ENCODE data around the gene SPATA13. TPM values are rescaled to one million over a fixed set of nuclear protein-coding genes. Genes with fewer than 3 reads are reported as not detected.
A peak's percentile ranks its signal among the peaks of the same experiment; 100 is the strongest.

SPATA13 gene
- total RNA-seq, 1 experiment from 2014 or later = 7.7 TPM

DNA sequence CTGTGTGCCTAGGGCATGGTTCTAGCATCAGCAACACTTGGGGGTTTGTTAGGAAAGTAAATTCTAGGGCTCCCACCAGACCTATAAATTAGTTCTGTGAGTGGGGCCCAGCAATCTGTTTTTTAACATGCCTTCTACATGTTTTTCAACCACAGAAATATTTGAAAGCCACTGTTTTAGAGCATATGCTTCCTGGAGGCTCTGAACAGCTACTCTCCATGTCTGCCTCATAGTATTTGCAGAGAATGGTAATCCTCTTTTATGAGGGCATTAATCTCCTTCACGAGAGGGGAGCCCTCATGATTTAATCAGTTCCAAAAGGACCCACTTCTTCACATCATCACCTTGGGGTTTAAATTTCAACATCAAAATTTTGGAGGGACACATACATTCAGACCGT is 6.0 kb downstream of the SPATA13 start:
- DNase-seq (ENCODE audit: low read depth) = no peak

DNA sequence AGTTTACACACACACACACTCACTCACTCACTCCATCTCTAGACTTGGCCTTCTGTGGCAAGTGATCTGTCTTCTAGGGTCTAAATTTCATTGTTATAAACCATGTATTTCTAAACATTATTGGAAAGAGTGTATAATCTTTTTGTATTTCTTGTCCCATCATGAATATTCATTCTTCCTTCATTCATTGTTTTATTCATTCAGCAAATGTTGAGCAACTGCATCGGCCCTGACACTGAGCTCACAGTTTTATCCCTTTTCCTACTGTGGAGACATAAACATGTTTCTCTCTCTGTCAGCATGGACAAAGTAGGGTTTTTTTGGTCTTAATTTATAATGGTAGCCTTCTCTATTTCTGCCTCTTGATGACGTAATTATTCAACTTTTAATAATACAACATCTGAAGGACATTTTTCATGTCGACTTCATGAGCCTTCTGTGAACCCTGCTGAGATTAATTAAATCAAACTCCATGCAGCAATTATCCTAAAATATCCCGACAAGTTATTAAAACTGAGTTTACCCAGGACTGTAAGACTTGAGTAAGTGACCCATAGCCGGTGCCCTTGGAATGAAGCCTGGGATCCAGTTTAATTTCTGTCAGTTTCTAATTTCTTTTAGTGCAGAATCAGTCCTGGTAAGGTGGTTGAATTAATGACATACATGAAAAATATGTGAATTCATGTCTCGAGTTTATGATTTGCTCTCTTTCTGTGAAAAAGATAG is 7.3 kb downstream of the SPATA13 start:
- no peak for DNase-seq (ENCODE audit: low read depth)

DNA sequence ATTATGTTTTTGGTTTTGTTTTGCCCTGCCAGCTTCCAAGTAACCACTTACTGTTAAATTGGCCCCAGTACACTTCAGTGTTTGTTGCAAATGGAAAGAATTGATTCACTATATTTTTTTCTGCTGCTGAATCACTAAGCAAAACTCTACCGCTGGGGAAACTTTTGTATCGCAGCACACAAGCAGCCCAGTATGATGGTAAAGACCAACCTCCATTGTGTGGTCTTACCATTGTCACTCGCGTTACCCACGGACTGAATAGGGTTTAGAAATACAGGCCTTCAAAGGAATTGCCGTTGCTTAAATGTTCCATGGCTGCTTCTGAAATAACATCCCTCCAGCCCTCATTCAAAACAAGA is 7.9 kb downstream of the SPATA13 start:
- DNase-seq (ENCODE audit: low read depth) = no peak

DNA sequence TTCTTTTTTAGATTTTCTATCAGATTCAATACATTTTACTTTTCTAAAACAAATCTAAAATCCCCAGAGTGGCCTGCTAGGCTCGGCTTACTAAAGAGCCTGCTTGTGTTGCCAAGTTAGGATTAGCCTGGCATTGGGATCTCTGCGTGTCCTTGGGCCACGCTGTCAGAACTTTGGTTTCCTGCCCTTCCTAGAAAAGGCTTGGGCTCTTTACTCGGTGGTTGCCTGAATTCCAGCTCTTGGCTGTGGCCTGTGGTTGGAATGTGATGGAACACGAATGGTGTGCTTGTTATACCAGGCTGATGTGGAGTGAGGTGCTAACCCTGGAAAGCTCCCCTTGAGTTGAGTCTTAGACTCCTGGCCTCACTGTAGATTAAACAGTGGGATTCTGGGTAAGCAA is 8.5 kb downstream of the SPATA13 start:
- DNase-seq (ENCODE audit: low read depth) = no peak

DNA sequence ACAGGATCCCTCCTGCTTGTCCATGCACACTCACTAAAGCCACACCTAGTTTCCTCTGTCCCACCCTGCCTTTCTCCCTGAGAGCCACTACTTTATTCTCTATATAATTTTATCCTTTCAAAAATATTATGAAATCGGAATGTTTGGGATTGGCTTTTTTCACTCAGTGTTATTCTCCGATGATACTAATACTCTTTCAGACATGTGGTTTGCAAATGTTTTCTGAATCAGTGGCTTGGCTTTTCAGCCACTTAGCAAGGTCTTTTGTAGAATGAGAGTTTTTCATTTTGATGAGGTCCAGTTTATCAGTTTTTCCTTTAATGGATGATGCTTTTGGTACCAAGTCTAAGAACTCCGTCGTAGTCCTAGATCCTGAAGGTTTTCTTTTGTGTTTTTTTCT is 11.6 kb downstream of the SPATA13 start:
- DNase-seq (ENCODE audit: low read depth) = no peak

DNA sequence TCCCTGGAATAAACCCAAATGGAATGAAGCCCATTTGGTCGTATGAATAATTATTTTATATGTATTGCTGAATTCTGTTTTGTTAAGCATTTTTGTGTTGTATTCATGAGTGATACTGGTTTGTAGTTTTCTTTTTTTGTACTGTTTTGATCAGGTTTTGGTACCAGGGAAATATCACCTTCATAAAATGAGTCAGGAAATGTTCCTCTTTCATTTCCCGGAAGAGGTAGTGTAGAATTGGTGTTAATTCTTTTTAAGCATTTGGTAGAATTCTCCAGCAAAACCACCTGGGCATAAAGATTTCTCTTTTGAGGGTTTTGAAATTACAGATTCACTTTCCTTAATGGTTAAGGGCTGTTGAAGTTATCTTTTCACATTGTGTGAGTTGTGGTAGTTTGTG is 13.3 kb downstream of the SPATA13 start:
- no peak for DNase-seq (ENCODE audit: low read depth)

DNA sequence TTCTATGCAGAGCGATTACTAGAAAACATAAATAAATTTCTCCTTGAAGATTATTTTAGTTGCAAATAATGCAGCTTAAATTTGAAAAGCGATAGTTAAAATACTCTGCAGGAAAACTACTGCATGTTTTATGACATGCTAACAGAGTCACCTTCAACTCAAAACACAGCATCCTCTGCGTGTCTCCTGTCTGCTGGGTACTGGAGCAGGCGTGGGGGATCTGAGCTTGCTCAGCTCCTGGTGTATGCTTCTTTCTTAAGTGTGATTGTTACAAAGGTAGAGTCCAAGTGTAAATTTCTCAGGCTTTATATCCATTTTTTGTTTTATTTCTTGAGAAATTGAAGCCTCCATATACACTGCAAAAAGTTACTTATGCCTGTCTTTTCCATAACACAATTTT is 15.3 kb downstream of the SPATA13 start:
- DNase-seq (ENCODE audit: low read depth) = no peak

DNA sequence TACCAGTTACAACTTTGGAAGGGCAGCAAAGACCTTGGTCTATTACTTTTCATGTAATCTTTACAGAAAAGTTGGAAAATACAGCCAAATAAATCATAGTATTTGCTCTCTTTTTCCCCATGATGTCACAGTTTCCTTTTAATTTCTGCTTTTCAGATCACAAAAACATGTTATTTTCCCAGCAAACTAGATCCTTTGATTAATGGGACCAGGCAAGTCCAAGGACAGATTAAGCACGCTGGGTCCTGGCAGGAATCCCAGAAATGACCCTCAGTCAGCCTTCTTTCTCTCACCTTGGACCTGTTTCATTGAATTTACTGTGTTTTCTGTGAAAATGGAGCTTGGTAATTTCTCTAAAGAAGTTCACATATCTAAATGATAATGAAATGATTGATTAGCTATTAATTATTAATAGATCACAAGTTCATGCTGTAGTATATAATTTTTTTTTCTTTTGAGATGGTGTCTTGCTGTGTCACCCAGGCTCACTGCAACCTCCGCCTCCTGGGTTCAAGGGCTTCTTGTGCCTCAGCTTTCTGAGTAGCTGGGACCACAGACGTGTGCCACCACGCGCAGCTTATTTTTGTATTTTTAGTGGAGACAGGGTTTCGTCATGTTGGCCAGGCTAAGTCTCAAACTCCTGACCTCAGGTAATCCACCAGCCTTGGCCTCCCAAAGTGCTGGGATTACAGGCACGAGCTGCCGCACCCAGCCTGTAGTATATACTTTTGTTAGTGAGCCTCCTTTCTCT is 16.0 kb downstream of the SPATA13 start:
- no peak for DNase-seq (ENCODE audit: low read depth)

DNA sequence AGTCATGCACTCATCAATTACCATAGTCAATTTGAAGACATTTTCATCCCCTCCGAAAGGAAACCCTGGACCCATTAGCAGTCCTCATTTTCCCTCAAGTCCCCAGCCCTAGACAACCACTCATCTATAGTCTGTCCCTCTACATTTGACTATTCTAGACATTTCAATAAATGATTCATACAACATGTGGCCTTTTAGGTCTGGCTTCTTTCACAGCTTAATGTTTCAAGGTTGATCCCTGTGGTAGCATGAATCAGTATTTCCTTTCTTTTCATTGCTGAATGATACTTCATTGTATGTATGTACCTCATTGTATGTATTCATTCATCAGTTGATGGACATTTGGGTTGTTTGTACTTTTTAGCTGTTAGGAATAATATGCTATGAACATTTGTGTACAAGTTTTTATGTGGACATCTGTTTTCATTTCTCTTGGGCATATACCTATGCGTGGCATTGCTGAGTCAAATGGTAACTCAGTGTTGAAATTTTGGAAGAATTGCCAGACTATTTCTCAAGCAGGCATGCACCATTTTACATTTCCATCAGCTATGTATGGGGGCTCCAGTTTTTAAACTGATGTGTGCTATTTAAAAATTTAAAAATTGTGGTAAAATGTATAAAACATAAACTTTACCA is 18.4 kb downstream of the SPATA13 start:
- DNase-seq (ENCODE audit: low read depth) = peak; percentile 69

DNA sequence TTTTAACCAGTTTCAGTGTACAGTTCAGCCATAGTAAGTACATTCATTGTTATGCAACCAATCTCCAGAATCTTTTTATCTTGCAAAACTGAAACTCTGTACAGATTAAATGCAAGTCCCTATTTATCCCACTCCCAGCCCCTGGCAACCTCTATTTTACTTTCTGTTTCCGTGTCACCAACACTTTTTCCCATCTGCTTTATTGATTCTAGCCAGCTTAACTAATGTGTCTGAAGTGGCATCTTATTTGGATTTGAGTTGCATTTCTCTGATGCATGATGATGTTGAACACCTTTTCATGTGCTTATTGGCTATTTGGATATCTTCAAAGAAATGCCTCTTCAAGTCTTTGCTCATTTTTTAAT is 18.9 kb downstream of the SPATA13 start:
- no peak for DNase-seq (ENCODE audit: low read depth)

DNA sequence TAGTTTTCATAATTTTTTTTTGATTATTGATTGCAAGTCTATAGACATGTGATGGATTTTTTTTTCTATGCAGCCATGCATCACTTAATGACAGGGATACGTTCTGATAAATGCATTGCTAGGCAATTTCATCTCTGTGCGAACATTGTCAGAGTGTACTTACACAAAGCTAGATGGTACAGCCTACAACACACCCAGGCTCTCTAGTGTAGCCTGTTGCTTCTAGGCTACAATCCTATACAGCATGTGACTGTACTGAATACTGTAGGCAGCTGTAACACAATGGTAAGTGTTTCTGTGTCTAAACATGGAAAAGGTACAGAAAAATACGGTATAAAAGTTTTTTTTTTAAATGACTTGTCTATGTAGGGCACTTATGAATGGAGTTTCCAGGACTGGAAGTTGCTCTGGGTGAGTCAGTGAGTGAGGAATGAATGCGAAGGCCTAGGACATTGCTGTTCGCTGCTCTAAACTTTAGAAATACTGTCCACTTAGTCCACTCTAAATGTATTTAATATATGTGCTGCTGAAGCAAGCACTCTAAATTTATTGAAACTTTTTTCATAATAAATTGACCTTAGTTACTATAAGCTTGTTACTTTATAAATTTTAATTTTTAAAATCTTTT is 20.3 kb downstream of the SPATA13 start:
- peak; percentile 17 for DNase-seq (ENCODE audit: low read depth)

DNA sequence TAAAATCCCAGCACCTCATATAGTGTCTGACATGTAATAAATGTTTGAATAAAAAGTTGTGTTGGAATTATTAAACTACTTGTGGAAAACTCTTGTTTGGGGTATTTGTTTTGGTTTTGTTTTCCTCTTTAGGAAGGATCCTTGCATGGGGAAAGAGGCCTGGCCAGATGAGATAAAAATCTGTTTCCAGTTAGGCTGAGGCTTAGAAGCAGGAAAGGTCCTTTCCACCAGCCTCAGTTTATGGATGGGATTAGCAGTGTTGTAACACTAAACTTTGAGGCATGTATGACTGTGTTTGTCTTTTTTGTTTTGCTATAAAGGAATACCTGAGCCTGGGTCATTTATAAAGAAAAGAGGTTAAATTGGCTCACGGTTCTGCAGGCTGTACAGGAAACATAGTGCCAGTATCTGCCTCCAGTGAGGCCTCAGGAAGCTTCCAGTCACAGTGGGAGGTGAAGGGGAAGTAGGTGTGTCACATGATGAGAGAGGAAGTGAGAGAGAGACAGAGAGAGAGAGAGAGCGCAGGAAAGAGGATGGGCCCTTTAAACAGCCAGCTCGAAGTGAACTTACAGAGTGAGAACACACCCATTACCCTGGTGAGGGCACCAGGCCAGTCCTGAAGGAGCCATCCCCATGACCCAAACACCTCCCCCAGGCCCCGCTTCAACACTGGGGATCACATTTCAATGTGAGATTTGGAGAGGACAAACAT is 21.6 kb downstream of the SPATA13 start:
- DNase-seq (ENCODE audit: low read depth) = no peak

DNA sequence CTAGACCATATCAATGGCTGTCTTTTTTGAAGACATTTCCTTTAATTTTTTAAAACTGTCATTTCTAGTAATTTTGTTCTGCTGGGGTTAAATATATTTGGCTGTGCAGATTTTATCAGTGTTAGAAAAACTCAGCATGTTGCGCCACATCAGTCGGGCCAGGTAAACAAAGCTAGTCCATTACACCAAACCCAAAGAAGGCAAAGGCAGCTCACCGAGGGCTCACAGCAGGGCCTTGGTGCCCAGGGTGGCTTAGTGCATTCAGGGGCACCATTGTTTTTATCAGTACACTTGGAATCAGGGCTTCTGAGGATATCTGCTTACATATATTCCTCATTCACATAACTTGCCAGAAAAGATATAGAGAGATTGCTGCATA is 22.2 kb downstream of the SPATA13 start:
- DNase-seq (ENCODE audit: low read depth) = no peak

DNA sequence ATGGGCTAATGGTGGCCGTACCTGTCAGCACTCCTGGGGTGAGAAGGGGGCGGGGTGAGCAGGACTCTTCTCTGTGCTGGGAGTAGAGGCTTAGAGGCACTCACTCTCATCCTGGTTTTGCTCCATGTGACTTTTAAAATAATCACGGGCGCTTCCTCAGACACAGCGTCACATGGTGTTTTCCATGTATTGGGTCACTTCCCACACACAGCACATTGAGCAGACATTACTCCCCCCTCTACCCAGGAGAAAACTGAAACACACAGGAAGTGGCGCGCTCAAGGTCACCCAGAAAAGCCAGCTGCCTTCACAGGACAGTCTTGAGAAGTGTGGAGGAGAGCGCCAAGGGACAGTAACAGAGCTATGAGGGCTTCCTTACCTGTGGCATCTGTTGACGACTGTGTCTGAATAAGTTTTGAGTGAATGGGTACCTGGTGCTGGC is 23.2 kb downstream of the SPATA13 start:
- no peak for DNase-seq (ENCODE audit: low read depth)

DNA sequence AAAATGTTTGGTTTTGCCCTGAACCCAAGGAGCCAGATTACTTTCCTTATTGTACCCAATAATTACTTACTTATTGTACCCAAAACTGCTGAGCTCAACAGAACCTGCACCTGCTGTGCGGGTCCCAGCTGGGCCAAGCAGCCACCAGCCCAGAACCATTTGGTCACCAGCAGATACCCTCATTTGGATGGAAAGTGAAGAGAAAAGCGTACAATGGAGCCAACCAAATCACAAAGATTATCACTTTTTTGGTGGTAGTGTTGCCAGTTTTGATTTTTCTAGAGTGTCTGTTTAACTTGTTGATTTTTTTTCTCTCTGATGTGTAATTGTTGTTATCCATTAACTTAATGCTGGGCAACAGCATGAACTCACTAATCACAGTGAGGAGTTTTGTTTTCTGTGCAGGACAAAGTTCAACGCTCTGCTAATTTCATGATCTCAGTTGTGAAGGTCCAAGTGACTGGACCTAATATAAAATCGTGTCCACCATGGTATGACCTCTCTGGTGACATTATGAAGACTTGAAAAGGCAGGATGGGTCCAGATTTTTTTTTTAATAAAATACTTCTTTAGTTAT is 23.8 kb downstream of the SPATA13 start:
- no peak for DNase-seq (ENCODE audit: low read depth)

DNA sequence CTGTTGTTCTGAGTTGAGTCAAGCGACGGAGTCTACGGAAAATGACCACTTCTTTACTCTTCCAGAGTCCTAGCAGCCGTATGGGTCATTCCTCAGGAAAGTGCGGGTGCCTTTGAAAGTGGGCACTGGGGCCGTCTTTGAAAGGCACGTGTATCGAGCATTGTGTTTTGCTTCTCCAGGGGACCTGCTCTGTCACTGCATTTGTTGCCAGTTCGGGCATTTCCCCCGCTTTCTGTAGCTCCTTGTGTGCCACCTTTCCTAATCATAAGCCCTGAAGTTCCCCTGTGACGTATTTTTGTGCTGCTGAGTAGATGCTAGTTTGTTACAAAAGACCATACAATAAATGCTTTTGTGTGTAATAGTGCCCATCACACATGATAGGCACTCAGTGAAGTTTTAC is 24.4 kb downstream of the SPATA13 start:
- no peak for DNase-seq (ENCODE audit: low read depth)

DNA sequence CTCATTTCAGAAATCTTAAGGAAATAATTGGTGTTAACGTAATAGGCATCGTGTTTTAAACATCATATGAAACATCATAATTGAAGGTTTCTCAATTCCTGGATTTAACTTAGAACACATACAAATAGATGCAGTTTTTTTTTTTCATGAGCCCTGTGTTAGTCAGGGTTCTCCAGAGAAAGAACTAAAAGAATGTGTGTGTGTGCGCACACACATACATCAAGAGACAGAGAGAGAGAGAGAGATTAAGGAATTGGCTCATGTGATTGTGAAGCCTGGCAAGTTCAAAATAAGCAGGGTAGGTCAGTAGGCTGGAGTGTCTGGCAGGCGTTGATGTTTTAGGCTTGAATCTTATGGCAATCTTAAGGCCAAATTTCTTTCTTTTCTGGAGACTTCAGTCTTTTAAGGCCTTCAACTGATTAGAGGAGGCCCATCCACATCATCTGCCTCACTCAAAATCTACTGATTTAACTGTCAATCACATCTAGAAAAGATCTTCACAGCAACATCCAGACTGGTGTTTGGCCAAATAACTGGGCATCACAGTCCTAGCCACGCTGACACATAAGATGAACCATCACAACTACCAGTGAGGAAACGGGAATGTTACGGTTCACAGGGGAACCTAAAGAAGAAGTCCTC is 25.2 kb downstream of the SPATA13 start:
- DNase-seq (ENCODE audit: low read depth) = no peak

DNA sequence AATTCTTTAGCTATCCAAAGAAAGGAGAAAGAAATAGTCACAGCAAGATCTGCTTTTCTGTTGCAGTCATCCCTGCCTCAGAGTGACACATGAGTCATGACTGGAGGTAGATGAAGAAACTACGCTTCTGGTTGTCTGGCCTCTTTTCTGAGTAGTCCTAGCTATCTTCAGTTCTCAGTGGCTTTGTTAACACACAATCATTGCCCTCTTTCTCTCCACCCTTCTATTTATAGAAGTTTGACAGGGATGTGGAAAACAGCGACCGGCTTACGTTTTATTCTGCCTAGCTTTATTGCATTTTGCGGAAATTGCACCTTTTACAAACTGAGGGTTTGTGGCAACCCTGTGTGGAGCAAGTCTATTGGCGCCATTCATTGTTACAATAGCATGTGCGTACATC is 26.7 kb downstream of the SPATA13 start:
- DNase-seq (ENCODE audit: low read depth) = no peak

DNA sequence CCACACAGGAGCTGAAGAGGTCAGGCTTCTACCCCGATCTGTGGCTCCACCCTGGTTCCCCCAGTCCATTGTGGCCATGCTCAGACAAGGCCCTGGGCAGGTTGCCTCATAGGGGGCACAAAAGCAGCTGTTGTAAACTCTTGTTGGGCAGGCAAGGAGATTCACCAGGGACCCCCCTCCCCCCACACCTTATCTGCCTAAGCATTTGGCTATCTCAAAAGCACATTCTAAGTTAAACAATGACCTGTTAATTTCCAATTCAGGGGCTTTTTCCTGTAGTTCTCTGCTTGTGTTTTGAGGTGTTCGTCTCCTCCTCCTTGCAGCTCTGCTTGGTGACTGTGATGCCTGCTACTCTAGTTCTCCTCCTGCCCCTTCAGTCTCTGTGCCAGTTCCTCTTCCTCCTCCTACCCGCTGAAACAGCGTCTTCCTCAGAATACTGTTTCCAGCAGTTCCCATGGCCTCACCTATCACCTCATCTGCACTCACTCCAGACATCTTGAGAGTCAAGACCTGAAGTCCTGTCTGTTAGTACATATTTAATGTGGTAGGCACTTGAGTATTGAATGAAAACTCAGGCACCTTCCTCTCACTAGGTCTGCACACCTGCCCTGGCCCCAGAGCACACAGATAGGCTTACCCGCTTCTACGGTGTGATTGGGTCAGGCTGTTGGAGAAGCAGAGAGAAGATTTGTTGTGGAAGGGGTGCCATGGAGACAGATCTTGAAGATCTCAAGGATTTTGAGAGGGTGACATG is 31.7 kb downstream of the SPATA13 start:
- DNase-seq (ENCODE audit: low read depth) = no peak

DNA sequence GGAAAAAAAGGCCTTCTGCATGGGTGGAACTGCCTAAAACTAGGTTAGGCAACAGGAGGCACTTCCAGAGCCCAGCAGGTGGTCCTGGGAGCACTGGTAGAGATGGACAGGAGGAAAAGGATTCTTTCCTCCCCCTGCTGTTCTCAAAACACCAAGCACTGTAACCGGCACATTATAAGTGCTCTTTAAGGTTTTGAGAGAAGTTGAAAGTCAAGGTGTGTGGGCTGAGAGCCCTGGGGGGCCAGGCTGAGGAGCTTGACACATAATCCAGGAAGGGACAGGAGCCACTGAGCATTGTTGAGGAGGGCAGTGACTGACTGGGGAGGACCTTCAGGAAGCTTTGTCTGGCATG is 32.3 kb downstream of the SPATA13 start:
- DNase-seq (ENCODE audit: low read depth) = no peak

Measured in HT1080 (cell line).